Fibroblast of villous mesenchyme (primary cell): ENCODE measurements around the gene IFT88. TPM values are rescaled to one million over a fixed set of nuclear protein-coding genes. Genes with fewer than 3 reads are reported as not detected.

Experiments used
- DNase-seq: peaks from one replicate; pipeline ENCODE4 v3.0.0-alpha.2; 2010; ENCODE audit warnings: low read depth
- H3K4me3 ChIP-seq: 2 replicates; pipeline ENCODE4 v1.5.1; 2011; ENCODE audit warnings: low read depth, mild to moderate bottlenecking, low read length
- total RNA-seq: library from RNA; depleted of rRNA; stranded (reverse); fragments of >200 nt; gene quantifications from 2 replicates; pipeline ENCODE4 v1.2.3, GENCODE V29; 2012
- TF ChIP-seq, protein P1 (sequence below): IDR thresholded peaks from 2 replicates; pipeline ENCODE4 v1.5.1; 2012; ENCODE audit warnings: low read depth, mild to moderate bottlenecking, low read length; ENCODE audit not compliant: insufficient read depth

Gene IFT88
- total RNA-seq, 1 donor = 14.2 TPM

- TF ChIP-seq, protein P1, sequence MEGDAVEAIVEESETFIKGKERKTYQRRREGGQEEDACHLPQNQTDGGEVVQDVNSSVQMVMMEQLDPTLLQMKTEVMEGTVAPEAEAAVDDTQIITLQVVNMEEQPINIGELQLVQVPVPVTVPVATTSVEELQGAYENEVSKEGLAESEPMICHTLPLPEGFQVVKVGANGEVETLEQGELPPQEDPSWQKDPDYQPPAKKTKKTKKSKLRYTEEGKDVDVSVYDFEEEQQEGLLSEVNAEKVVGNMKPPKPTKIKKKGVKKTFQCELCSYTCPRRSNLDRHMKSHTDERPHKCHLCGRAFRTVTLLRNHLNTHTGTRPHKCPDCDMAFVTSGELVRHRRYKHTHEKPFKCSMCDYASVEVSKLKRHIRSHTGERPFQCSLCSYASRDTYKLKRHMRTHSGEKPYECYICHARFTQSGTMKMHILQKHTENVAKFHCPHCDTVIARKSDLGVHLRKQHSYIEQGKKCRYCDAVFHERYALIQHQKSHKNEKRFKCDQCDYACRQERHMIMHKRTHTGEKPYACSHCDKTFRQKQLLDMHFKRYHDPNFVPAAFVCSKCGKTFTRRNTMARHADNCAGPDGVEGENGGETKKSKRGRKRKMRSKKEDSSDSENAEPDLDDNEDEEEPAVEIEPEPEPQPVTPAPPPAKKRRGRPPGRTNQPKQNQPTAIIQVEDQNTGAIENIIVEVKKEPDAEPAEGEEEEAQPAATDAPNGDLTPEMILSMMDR = no peak
- no peak overlapping the region for H3K4me3 ChIP-seq
- no peak for DNase-seq
Measured at GRCh38 chr13:20579191-20579590, 12.2 kb downstream of the IFT88 start.

- TF ChIP-seq, protein P1 = no peak
- no peak for DNase-seq
- no peak overlapping the region for H3K4me3 ChIP-seq
Measured at GRCh38 chr13:20580257-20580656, 13.3 kb downstream of the IFT88 start.

GRCh38 chr13:20582026-20582425, 15.1 kb downstream of the IFT88 start:
- no peak overlapping the region for H3K4me3 ChIP-seq
- DNase-seq = no peak
- TF ChIP-seq, protein P1 = no peak

- no peak overlapping the region for H3K4me3 ChIP-seq
- no peak for DNase-seq
- TF ChIP-seq, protein P1 = no peak
Measured at GRCh38 chr13:20583803-20584293, 16.9 kb downstream of the IFT88 start.

- DNase-seq = no peak
- no peak overlapping the region for H3K4me3 ChIP-seq
- TF ChIP-seq, protein P1 = no peak
Measured at GRCh38 chr13:20585371-20585770, 18.4 kb downstream of the IFT88 start.

GRCh38 chr13:20588529-20589110, 21.7 kb downstream of the IFT88 start:
- TF ChIP-seq, protein P1 = no peak
- DNase-seq = peak; percentile 64
- H3K4me3 ChIP-seq = no peak overlapping the region

- TF ChIP-seq, protein P1 = no peak
- H3K4me3 ChIP-seq = no peak overlapping the region
- DNase-seq = no peak
Measured at GRCh38 chr13:20590561-20590960, 23.6 kb downstream of the IFT88 start.
